PC-9 (cell line): ENCODE measurements around the gene PROSER2. TPM values are rescaled to one million over a fixed set of nuclear protein-coding genes. Genes with fewer than 3 reads are reported as not detected.

Experiments used
- BruUV-seq: library from RNA; stranded (reverse); fragments of 400-500 nt; replicated peaks from 2 replicates; lab custom pipeline; 2021; lab: Mats Ljungman, UMichigan
- CTCF ChIA-PET: fragments of 300-600 bp; sonication (Branson Sonifier 250); formaldehyde crosslinking; loops from one replicate; lab custom pipeline; 2022; ENCODE audit warnings: antibody characterized with exemption; lab: Charles Lee
- POLR2A ChIA-PET: fragments of 300-600 bp; sonication (Branson Sonifier 250); formaldehyde crosslinking; loops from one replicate; lab custom pipeline; 2022; ENCODE audit warnings: antibody characterized with exemption; ENCODE audit not compliant: unreplicated experiment; lab: Charles Lee
- DNase-seq, 2 experiments: peaks; one replicate each; pipeline versions ENCODE4 v3.0.0 to v3.0.0-alpha.2; 2015 to 2022; ENCODE audit warnings: mixed read lengths in 1 of 2
- H2AFZ ChIP-seq: fragments of 200-600 bp; sonication (generic); 2 replicates; pipeline ENCODE4 v1.8.1; 2017; ENCODE audit warnings: antibody characterized with exemption
- H3F3A ChIP-seq: fragments of 200-600 bp; sonication (generic); 2 replicates; pipeline ENCODE4 v1.8.1; 2017; ENCODE audit warnings: antibody characterized with exemption, mild to moderate bottlenecking, low read depth; ENCODE audit not compliant: insufficient read depth
- H3K27ac ChIP-seq: fragments of 200-600 bp; sonication (generic); 2 replicates; pipeline ENCODE4 v1.6.1; 2016; ENCODE audit warnings: mixed run types
- H3K27me3 ChIP-seq: fragments of 200-600 bp; sonication (generic); 2 replicates; pipeline ENCODE4 v1.6.1; 2016; ENCODE audit warnings: low read depth, mixed run types; ENCODE audit not compliant: insufficient read depth
- H3K36me3 ChIP-seq: fragments of 200-600 bp; sonication (generic); 2 replicates; pipeline ENCODE4 v1.6.1; 2016; ENCODE audit warnings: low read depth, mixed run types
- H3K4me1 ChIP-seq: fragments of 200-600 bp; sonication (generic); replicated peaks from 2 replicates; pipeline ENCODE4 v1.6.1; 2016; ENCODE audit warnings: mixed run types; ENCODE audit not compliant: insufficient read depth
- H3K4me2 ChIP-seq: fragments of 200-600 bp; sonication (generic); 2 replicates; pipeline ENCODE4 v1.6.1; 2017; ENCODE audit warnings: mixed run types
- H3K4me3 ChIP-seq: fragments of 200-600 bp; sonication (generic); 2 replicates; pipeline ENCODE4 v1.6.1; 2016; ENCODE audit warnings: mixed run types
- H3K79me2 ChIP-seq: fragments of 200-600 bp; sonication (generic); 2 replicates; pipeline ENCODE4 v1.6.1; 2017; ENCODE audit warnings: low read depth, mixed run types
- H3K9me2 ChIP-seq: fragments of 200-600 bp; sonication (generic); 2 replicates; pipeline ENCODE4 v1.8.1; 2017; ENCODE audit warnings: mild to moderate bottlenecking; ENCODE audit not compliant: insufficient read depth
- H3K9me3 ChIP-seq: fragments of 200-600 bp; sonication (generic); 2 replicates; pipeline ENCODE4 v1.8.1; 2016; ENCODE audit warnings: low read depth; ENCODE audit not compliant: insufficient read depth
- H4K20me1 ChIP-seq: fragments of 200-600 bp; sonication (generic); 2 replicates; pipeline ENCODE4 v1.8.1; 2017; ENCODE audit not compliant: insufficient read depth
- EZH2 ChIP-seq: fragments of 200-600 bp; sonication (generic); IDR thresholded peaks from 2 replicates; pipeline ENCODE4 v1.8.0; 2017; ENCODE audit warnings: antibody characterized with exemption, low read depth
- intact Hi-C: fragments of 100-400 bp; cut with micrococcal nuclease; formaldehyde crosslinking; loops from one replicate; pipeline ENCODE4 v1.10.0; 2022; ENCODE audit not compliant: unreplicated experiment
- total RNA-seq: library from RNA; stranded (reverse); gene quantifications from 2 replicates; pipeline ENCODE4 v1.2.3, GENCODE V29; 2021
- TF ChIP-seq, protein P1 (sequence below): fragments of 200-600 bp; sonication (generic); conservative IDR thresholded peaks from 2 replicates; pipeline ENCODE4 v1.6.1; 2017; ENCODE audit warnings: mixed run types, antibody characterized with exemption, mild to moderate bottlenecking, moderate library complexity

PROSER2 gene
- total RNA-seq, 1 experiment from 2014 or later: 66.6 TPM

DNA sequence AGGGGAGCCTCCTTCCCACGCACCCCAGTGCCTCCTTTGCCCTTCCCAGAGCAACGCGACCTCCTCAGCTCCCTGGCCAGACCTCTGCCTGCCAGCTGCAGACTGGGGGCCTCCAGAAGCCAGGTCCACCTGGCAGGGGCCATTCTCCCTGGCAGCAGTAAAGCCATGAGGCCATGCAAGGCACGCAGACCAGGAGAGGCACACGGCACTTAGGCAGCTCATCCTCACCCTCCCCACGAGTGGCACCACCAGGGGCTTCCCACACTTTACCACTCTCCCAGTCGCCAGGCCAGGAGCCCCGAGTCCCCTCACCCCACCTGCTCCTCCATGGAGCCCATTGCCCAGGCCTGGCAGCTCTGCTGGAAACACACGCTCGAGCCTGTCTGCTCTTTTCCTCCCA lies 85.4 kb downstream of the PROSER2 start:
- H2AFZ ChIP-seq: no peak overlapping the region
- no peak overlapping the region for H3K4me3 ChIP-seq
- BruUV-seq: no TSS peak
- H3K27me3 ChIP-seq: no peaks in the 10 kb centered on the region
- H3K27ac ChIP-seq: no peak overlapping the region
- H3K79me2 ChIP-seq: no peaks in the 10 kb centered on the region
- no peaks in the 10 kb centered on the region for H3K9me2 ChIP-seq
- no peak overlapping the region for H3K4me2 ChIP-seq
- POLR2A ChIA-PET: no interaction called here
- H4K20me1 ChIP-seq: no peaks in the 10 kb centered on the region
- CTCF ChIA-PET: interaction anchor here (0.6 kb wide), 1 partner anchor 29 kb away, joined by 3 read pairs; no protein-coding TSS in a partner anchor
- intact Hi-C loops: no loop called here
- H3F3A ChIP-seq: no peaks in the 10 kb centered on the region
- TF ChIP-seq, protein P1, sequence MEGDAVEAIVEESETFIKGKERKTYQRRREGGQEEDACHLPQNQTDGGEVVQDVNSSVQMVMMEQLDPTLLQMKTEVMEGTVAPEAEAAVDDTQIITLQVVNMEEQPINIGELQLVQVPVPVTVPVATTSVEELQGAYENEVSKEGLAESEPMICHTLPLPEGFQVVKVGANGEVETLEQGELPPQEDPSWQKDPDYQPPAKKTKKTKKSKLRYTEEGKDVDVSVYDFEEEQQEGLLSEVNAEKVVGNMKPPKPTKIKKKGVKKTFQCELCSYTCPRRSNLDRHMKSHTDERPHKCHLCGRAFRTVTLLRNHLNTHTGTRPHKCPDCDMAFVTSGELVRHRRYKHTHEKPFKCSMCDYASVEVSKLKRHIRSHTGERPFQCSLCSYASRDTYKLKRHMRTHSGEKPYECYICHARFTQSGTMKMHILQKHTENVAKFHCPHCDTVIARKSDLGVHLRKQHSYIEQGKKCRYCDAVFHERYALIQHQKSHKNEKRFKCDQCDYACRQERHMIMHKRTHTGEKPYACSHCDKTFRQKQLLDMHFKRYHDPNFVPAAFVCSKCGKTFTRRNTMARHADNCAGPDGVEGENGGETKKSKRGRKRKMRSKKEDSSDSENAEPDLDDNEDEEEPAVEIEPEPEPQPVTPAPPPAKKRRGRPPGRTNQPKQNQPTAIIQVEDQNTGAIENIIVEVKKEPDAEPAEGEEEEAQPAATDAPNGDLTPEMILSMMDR: no peak
- no peak for TF ChIP-seq EZH2
- no peak for DNase-seq
- H3K9me3 ChIP-seq: no peaks in the 10 kb centered on the region
- no peaks in the 10 kb centered on the region for H3K36me3 ChIP-seq
- no peaks in the 10 kb centered on the region for H3K4me1 ChIP-seq

DNA sequence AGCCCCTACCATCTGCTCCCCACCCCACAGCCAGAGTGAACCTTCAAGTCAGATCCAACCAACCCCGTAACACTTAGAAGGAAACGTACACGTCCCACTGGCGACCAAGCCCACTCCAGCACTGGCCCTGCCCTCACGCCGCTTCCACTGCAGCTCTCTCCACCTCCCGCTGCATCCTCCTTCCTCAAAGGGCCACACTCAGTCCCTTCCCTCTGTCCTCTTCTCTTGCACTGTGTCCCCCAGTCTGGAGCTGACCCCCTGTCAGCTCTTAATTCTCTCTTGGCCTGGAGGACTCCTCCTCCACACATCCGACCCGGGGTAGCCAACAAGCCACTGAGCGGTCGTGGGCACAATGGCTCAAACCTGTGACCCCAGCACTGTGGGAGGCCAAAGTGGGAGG lies 85.8 kb downstream of the PROSER2 start:
- Histone ChIP-seq H3K79me2 (no peaks in the 10 kb centered on the region), H3K36me3 (no peaks in the 10 kb centered on the region), H3K27me3 (no peaks in the 10 kb centered on the region), H3K9me3 (no peaks in the 10 kb centered on the region), H3F3A (no peaks in the 10 kb centered on the region), H3K4me3 (no peak overlapping the region), H3K9me2 (no peaks in the 10 kb centered on the region), H3K4me2 (no peak overlapping the region), H4K20me1 (no peaks in the 10 kb centered on the region), H2AFZ (no peak overlapping the region), H3K27ac (no peak overlapping the region), H3K4me1 (no peaks in the 10 kb centered on the region)
- POLR2A ChIA-PET: no interaction called here
- CTCF ChIA-PET: interaction anchor here (0.6 kb wide), 1 partner anchor 28 kb away, joined by 3 read pairs; no protein-coding TSS in a partner anchor
- no peak for DNase-seq
- TF ChIP-seq, protein P1: no peak
- TF ChIP-seq EZH2: no peak
- BruUV-seq: no TSS peak
- intact Hi-C loops: no loop called here

DNA sequence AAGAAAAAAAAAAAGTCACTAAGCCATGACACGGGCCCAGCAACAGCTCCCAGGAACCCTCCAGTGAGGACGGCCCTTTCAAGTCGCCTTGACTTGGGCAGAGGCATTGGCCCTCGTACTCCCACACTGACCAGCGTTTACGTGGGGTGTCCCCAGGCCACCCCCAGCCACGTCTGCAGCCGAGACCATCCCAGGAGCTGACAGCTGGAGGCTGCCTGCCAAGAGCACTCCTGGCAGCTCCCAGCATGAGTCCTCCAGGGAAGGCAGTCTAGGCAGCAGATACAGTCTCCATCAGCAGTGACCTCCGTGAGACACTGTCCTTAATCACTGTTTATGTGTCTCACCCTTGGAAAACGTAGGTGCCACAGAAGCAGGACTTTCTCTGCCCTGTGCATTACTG lies 86.5 kb downstream of the PROSER2 start:
- TF ChIP-seq EZH2: no peak
- TF ChIP-seq, protein P1: no peak
- Histone ChIP-seq H4K20me1 (no peaks in the 10 kb centered on the region), H2AFZ (no peak overlapping the region), H3K27me3 (no peaks in the 10 kb centered on the region), H3K4me1 (no peaks in the 10 kb centered on the region), H3K79me2 (no peaks in the 10 kb centered on the region), H3K4me3 (no peak overlapping the region), H3K36me3 (no peaks in the 10 kb centered on the region), H3K9me3 (no peaks in the 10 kb centered on the region), H3K4me2 (no peak overlapping the region), H3F3A (no peaks in the 10 kb centered on the region), H3K9me2 (no peaks in the 10 kb centered on the region), H3K27ac (no peak overlapping the region)
- CTCF ChIA-PET: no interaction called here
- no peak for DNase-seq
- intact Hi-C loops: no loop called here
- POLR2A ChIA-PET: no interaction called here
- no TSS peak for BruUV-seq
